Kidney (tissue), 14 donors: ENCODE data around the gene ARG1. TPM values are rescaled to one million over a fixed set of nuclear protein-coding genes. Genes with fewer than 3 reads are reported as not detected.

Experiments used
- DNase-seq, 5 donors: peaks; one replicate each; pipeline ENCODE4 v3.0.0-alpha.2; 2013 to 2020
- FAIRE-seq: peaks from 2 replicates; lab custom pipeline; 2012; peaks lifted over from hg19 to GRCh38; lab: Jason Lieb, UNC
- H3K27ac ChIP-seq, 2 donors: one replicate each; pipeline ENCODE4 v1.7.0; 2013; ENCODE audit warnings: low read depth in 2 of 2, low read length in 2 of 2, inconsistent platforms in 1 of 2
- H3K27me3 ChIP-seq: one replicate; pipeline ENCODE4 v1.7.1; 2013; ENCODE audit warnings: low read length, inconsistent platforms; ENCODE audit not compliant: control insufficient read depth, insufficient read depth
- H3K36me3 ChIP-seq, 3 donors: one replicate each; pipeline versions ENCODE4 v1.7.0 to v1.7.1; 2013; ENCODE audit warnings: low read length in 3 of 3, control low read depth in 1 of 3, inconsistent platforms in 1 of 3; ENCODE audit not compliant: insufficient read depth in 3 of 3, control insufficient read depth in 2 of 3
- H3K4me1 ChIP-seq, 3 donors: one replicate each; pipeline versions ENCODE4 v1.7.0 to v1.7.1; 2013; ENCODE audit warnings: low read length in 3 of 3, inconsistent platforms in 1 of 3, low read depth in 1 of 3; ENCODE audit not compliant: control insufficient read depth in 2 of 3, insufficient read depth in 2 of 3
- H3K4me3 ChIP-seq, 3 donors: one replicate each; pipeline versions ENCODE4 v1.7.0 to v1.8.1; 2013; ENCODE audit warnings: low read length in 3 of 3, control low read depth in 1 of 3, inconsistent platforms in 1 of 3
- H3K9ac ChIP-seq, 3 donors: one replicate each; pipeline versions ENCODE4 v1.7.0 to v1.7.1; 2013; ENCODE audit warnings: low read length in 3 of 3, control low read depth in 1 of 3, inconsistent platforms in 1 of 3
- H3K9me3 ChIP-seq, 3 donors: one replicate each; pipeline versions ENCODE4 v1.7.0 to v1.7.1; 2013; ENCODE audit warnings: low read length in 3 of 3, control low read depth in 1 of 3, inconsistent platforms in 1 of 3; ENCODE audit not compliant: control insufficient read depth in 2 of 3, insufficient read depth in 1 of 3
- CTCF ChIP-seq: IDR thresholded peaks from 3 replicates; pipeline ENCODE4 v1.5.1; 2012; ENCODE audit warnings: mild to moderate bottlenecking, moderate library complexity, borderline replicate concordance; ENCODE audit not compliant: insufficient read depth; ENCODE audit errors: extremely low read depth
- intact Hi-C: fragments of 100-400 bp; cut with DNase I; formaldehyde crosslinking; loops from one replicate; pipeline ENCODE4 v1.11.1; 2022
- polyA plus RNA-seq: library from polyadenylated mRNA; stranded (reverse); fragments of 350-450 nt; fragmentation: Illumina TruSeq; extraction: RNeasy Lipid Tissue Mini Kit (QIAGEN cat#74804); gene quantifications from one replicate; pipeline ENCODE4 v1.2.3, GENCODE V29; 2014; ENCODE audit warnings: low read depth, low replicate concordance; ENCODE audit not compliant: insufficient read depth
- total RNA-seq: library from RNA; stranded (reverse); fragmentation: NEBNext Ultra II Directional; extraction: Animal tissue kit (Norgen Biotek cat#: 25700); gene quantifications from one replicate; pipeline ENCODE4 v1.2.1, GENCODE V29; 2021
- donor health status: control.
- donor health status: control.
- donor health status: control.
- donor health status: control.
- donor health status: control.
- donor health status: DM: yes; HTN: yes; CAD: no.
- donor health status: Normal renal cell carcinoma (clear cell type).

ARG1 gene
- total and polyA plus RNA-seq, 2 donors from 2014 or later = not detected

- DNase-seq (no peak), FAIRE-seq (peak; percentile 3)
- no peak overlapping the region for H3K27ac ChIP-seq
- intact Hi-C loops = no loop called here
- H3K36me3 ChIP-seq = peaks cover 3 to 52% (median 24%) of the 10 kb centered on the region in 3 donors
- no peak overlapping the region for H3K9ac ChIP-seq
- TF ChIP-seq CTCF = no peak
- H3K27me3 ChIP-seq = no peaks in the 10 kb centered on the region
- H3K9me3 ChIP-seq = no peaks in the 10 kb centered on the region
- H3K4me3 ChIP-seq = no peak overlapping the region
- H3K4me1 ChIP-seq = no peaks in the 10 kb centered on the region
Measured at GRCh38 chr6:131613296-131613925, 40.4 kb downstream of the ARG1 start.

DNA sequence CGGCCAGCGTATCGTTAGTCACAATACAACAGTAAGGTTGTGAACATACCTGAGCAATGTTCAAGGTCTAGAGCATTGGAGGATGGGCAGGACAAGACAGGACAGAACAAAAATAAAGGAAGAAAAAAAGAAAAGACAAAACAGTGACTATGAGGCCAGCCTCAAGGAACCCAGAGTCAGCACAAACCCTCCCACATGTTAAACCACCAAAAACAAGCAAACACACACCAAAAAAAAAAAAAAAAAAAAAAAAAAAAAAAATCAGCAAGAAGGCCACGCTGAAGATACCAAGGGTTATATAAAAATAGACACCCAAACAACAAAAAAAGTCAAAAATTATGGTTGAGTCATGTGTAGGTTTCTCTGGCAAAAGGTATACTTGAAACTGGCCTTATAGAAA, 42.2 kb downstream of the ARG1 start:
- no peak overlapping the region for H3K27ac ChIP-seq
- H3K9me3 ChIP-seq = no peaks in the 10 kb centered on the region
- intact Hi-C loops = no loop called here
- no peak for FAIRE-seq
- no peak for TF ChIP-seq CTCF
- H3K9ac ChIP-seq = no peak overlapping the region
- no peaks in the 10 kb centered on the region for H3K4me1 ChIP-seq
- H3K4me3 ChIP-seq = no peak overlapping the region
- peaks cover 4 to 55% (median 27%) of the 10 kb centered on the region in 3 donors for H3K36me3 ChIP-seq
- H3K27me3 ChIP-seq = no peaks in the 10 kb centered on the region
- no peak for DNase-seq

GRCh38 chr6:131627724-131628682, 55.0 kb downstream of the ARG1 start, which contains the start of gene MED23:
Gene MED23, minus strand, starts transcription at chr6:131628242. Its CDS starts 193 bp downstream, at chr6:131628049.
- Histone ChIP-seq H3K36me3 (peaks cover 7 to 18% (median 8%) of the 10 kb centered on the region in 3 donors), H3K4me1 (no peaks in the 10 kb centered on the region), H3K27ac (peak within 1 kb of the TSS; percentile 51 to 68), H3K9ac (peak within 1 kb of the TSS; percentile 83 to 89 (median 83)), H3K4me3 (peak within 1 kb of the TSS; percentile 90 to 99 (median 94)), H3K27me3 (no peaks in the 10 kb centered on the region), H3K9me3 (no peaks in the 10 kb centered on the region)
- TF ChIP-seq CTCF = peak; percentile 94
- DNase-seq (peak; percentile 97 to 98 (median 97)), FAIRE-seq (no peak)
- intact Hi-C loops = no loop called here
